Measurements from ENCODE around the gene AGBL1. TPM values are rescaled to one million over a fixed set of nuclear protein-coding genes. Genes with fewer than 3 reads are reported as not detected.

Gene AGBL1
- total RNA-seq, 4 donors from 2014 or later: 0.40 TPM; not detected in 3

DNA sequence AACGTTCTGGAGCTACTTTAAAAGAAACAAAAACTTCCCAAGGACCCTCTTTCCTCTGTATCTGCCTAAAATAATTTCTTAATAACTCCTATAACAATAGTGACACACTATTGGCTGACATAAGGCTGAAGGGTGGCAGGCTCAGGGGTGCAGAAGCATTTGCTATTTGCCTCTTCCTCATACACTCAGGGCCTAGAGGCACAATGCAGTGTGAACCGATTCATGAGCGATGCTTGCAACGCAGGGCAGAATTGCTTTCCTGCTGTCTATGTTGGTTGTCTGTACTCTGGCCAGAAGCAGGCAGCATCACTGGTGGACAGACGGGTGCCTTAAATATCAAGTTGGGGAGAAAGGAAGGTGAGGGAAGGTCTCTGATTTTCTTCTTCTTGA, 157.4 kb downstream of the AGBL1 start:
- Histone ChIP-seq H3K4me1 (no peaks in the 10 kb centered on the region), H3K27ac (no peak overlapping the region), H3K27me3 (no peaks in the 10 kb centered on the region), H3K4me3 (no peak overlapping the region), H3K36me3 (no peaks in the 10 kb centered on the region), H3K9me3 (no peaks in the 10 kb centered on the region)
- no peak for DNase-seq
- TF ChIP-seq POLR2A (IDR thresholded peaks at IDR 0.05): no peak
- no peak for TF ChIP-seq CTCF (IDR thresholded peaks at IDR 0.05)

GRCh38 chr15:86247249-86247955, 167.7 kb downstream of the AGBL1 start:
- Histone ChIP-seq H3K27ac (no peak overlapping the region), H3K27me3 (no peaks in the 10 kb centered on the region), H3K4me1 (no peaks in the 10 kb centered on the region), H3K9me3 (no peaks in the 10 kb centered on the region), H3K4me3 (no peak overlapping the region), H3K36me3 (no peaks in the 10 kb centered on the region)
- no peak for TF ChIP-seq POLR2A (IDR thresholded peaks at IDR 0.05)
- no peak for DNase-seq

GRCh38 chr15:86255247-86255646, 175.6 kb downstream of the AGBL1 start:
- H3K9me3 ChIP-seq: no peaks in the 10 kb centered on the region
- no peaks in the 10 kb centered on the region for H3K36me3 ChIP-seq
- H3K4me3 ChIP-seq: no peak overlapping the region
- no peak overlapping the region for H3K27ac ChIP-seq
- H3K4me1 ChIP-seq: no peaks in the 10 kb centered on the region
- TF ChIP-seq POLR2A (IDR thresholded peaks at IDR 0.05) (no peak), CTCF (IDR thresholded peaks at IDR 0.05) (no peak)
- no peaks in the 10 kb centered on the region for H3K27me3 ChIP-seq
- DNase-seq: no peak

GRCh38 chr15:86256628-86257027, 177.0 kb downstream of the AGBL1 start:
- H3K27me3 ChIP-seq: no peaks in the 10 kb centered on the region
- no peak overlapping the region for H3K4me3 ChIP-seq
- DNase-seq: no peak
- H3K27ac ChIP-seq: no peak overlapping the region
- no peak for TF ChIP-seq POLR2A (IDR thresholded peaks at IDR 0.05)
- TF ChIP-seq CTCF (IDR thresholded peaks at IDR 0.05): no peak
- H3K4me1 ChIP-seq: no peaks in the 10 kb centered on the region
- no peaks in the 10 kb centered on the region for H3K9me3 ChIP-seq
- H3K36me3 ChIP-seq: no peaks in the 10 kb centered on the region

DNA sequence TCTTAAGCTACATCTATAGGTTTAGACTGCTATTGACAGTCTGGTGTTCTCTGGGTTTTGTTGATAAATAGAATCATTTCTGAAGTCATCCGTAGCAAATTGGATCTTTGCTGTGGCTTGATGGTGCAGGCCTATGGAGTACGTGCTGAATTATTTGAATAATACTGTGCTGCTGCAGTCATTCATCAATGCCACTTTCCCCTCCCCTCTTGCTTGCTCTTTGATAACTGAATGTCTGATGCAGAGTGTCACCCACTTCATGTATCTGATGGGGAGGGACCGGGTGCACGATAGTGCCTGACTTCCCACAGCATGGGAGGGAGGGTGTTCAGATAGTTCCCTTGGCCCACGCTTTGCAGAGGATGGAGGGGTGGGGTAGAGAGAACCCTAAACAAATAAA, 179.9 kb downstream of the AGBL1 start:
- Histone ChIP-seq H3K4me1 (no peaks in the 10 kb centered on the region), H3K27me3 (no peaks in the 10 kb centered on the region), H3K9me3 (no peaks in the 10 kb centered on the region), H3K36me3 (no peaks in the 10 kb centered on the region), H3K4me3 (no peak overlapping the region), H3K27ac (no peak overlapping the region)
- no peak for TF ChIP-seq POLR2A (IDR thresholded peaks at IDR 0.05)
- no peak for TF ChIP-seq CTCF (IDR thresholded peaks at IDR 0.05)
- DNase-seq: no peak

DNA sequence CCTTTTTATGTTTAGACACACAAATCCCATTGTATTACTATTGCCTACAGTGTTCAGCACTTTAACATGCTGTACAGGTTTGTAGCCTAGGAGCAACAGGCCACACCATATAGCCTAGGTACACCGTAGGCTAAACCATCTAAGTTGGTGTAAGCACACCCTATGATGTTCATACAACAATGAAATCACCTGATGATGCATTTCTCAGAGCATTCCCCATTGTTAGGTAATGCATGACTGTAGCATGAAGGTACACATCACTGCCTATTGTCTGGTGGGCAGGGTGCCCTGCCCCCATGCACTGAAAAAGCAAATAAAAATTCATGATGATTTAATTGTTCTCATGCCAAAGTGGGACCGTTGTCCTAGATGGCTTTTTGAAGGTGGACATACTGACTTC, 183.6 kb downstream of the AGBL1 start:
- H3K9me3 ChIP-seq: no peaks in the 10 kb centered on the region
- no peak for DNase-seq
- H3K4me1 ChIP-seq: no peaks in the 10 kb centered on the region
- no peak overlapping the region for H3K27ac ChIP-seq
- H3K27me3 ChIP-seq: no peaks in the 10 kb centered on the region
- no peaks in the 10 kb centered on the region for H3K36me3 ChIP-seq
- no peak overlapping the region for H3K4me3 ChIP-seq
- TF ChIP-seq CTCF (IDR thresholded peaks at IDR 0.05): no peak
- no peak for TF ChIP-seq POLR2A (IDR thresholded peaks at IDR 0.05)

Measured in Peyer's patch (tissue), 4 donors.